ENCODE measurements around the gene PSEN2.

PSEN2 gene

GRCh38 chr1:226877669-226878068 lies 7.3 kb downstream of the PSEN2 start:
- no peaks in the 10 kb centered on the region for H3K27me3 ChIP-seq (ENCODE audit: insufficient read depth, low read length)
- no peak overlapping the region for H2AFZ ChIP-seq (ENCODE audit: low read length)
- peaks cover 18% of the 10 kb centered on the region for H3K4me1 ChIP-seq (ENCODE audit: insufficient read depth, low read length, severe bottlenecking)
- no peaks in the 10 kb centered on the region for H3F3A ChIP-seq (ENCODE audit: insufficient read depth, low read length)
- H4K20me1 ChIP-seq (ENCODE audit: insufficient read depth, low read length), result no peaks in the 10 kb centered on the region
- no peaks in the 10 kb centered on the region for H3K36me3 ChIP-seq (ENCODE audit: insufficient read depth, low read length)
- H3K79me2 ChIP-seq (ENCODE audit: insufficient read depth, low read length), result no peaks in the 10 kb centered on the region
- H3K4me3 ChIP-seq (ENCODE audit: low read depth, low read length, poor library complexity, severe bottlenecking), result no peak overlapping the region
- H3K9ac ChIP-seq (ENCODE audit: low read length), result no peak overlapping the region
- H3K9me2 ChIP-seq (ENCODE audit: low read depth, low read length), result no peaks in the 10 kb centered on the region
- TF ChIP-seq CTCF (IDR thresholded peaks at IDR 0.05; ENCODE audit: low read length) (no peak), EZH2 (IDR thresholded peaks at IDR 0.05; ENCODE audit: borderline replicate concordance, low read length) (no peak)
- no peak overlapping the region for H3K27ac ChIP-seq (ENCODE audit: low read depth, low read length, poor library complexity, severe bottlenecking)
- H3K4me2 ChIP-seq (ENCODE audit: low read length), result no peak overlapping the region
- H3K9me3 ChIP-seq (ENCODE audit: low read length), result no peaks in the 10 kb centered on the region

DNA sequence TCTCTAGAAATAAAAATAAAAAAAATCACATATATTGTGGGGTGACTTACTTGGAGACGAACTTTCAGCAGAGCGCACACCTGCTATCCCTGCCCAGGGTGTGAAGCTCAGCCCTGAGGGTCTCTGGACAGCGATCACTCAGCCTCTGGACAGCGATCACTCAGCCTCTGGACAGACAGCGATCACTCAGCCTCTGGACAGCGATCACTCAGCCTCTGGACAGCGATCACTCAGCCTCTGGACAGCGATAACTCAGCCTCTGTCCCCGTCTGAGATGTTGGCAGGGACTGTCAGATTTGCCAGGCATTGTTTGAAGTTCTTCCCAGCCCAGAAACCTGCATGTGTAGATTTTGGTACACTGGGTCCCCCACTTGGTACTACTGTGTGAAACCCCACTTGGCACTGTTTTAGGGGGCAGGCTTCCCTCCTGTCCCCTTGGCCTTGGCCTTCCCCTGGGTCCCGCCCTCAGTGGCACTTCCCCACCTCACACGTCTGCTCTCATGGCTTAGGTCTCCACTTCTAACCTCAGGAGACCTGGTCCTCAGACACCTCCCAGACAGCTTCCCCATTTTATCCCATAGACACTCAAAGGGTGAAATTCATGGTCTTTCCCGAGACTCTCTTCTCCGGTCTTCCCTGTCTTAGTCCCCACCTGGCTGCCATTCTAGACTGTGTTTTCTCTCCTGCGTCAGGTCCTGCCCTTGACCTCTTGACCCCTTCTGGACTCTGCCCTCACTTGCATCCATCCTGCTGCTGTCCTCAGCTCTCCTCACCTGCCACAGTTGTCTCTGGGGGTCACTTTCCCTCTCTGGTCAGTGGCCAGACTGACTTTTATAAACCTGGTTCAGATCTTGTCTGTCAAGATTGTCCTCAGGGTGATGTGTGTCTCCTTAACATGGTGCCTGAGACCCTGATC lies 10.2 kb downstream of the PSEN2 start:
- Histone ChIP-seq H3K4me3 (ENCODE audit: low read depth, low read length, poor library complexity, severe bottlenecking) (no peak overlapping the region), H3K36me3 (ENCODE audit: insufficient read depth, low read length) (no peaks in the 10 kb centered on the region), H2AFZ (ENCODE audit: low read length) (no peak overlapping the region), H3K4me2 (ENCODE audit: low read length) (no peak overlapping the region), H3F3A (ENCODE audit: insufficient read depth, low read length) (no peaks in the 10 kb centered on the region), H3K9me2 (ENCODE audit: low read depth, low read length) (no peaks in the 10 kb centered on the region), H3K27ac (ENCODE audit: low read depth, low read length, poor library complexity, severe bottlenecking) (no peak overlapping the region), H3K79me2 (ENCODE audit: insufficient read depth, low read length) (no peaks in the 10 kb centered on the region), H3K4me1 (ENCODE audit: insufficient read depth, low read length, severe bottlenecking) (peaks cover 35% of the 10 kb centered on the region), H3K27me3 (ENCODE audit: insufficient read depth, low read length) (no peaks in the 10 kb centered on the region), H3K9me3 (ENCODE audit: low read length) (no peaks in the 10 kb centered on the region), H3K9ac (ENCODE audit: low read length) (no peak overlapping the region), H4K20me1 (ENCODE audit: insufficient read depth, low read length) (no peaks in the 10 kb centered on the region)
- TF ChIP-seq CTCF (IDR thresholded peaks at IDR 0.05; ENCODE audit: low read length) (no peak), EZH2 (IDR thresholded peaks at IDR 0.05; ENCODE audit: borderline replicate concordance, low read length) (no peak)

DNA sequence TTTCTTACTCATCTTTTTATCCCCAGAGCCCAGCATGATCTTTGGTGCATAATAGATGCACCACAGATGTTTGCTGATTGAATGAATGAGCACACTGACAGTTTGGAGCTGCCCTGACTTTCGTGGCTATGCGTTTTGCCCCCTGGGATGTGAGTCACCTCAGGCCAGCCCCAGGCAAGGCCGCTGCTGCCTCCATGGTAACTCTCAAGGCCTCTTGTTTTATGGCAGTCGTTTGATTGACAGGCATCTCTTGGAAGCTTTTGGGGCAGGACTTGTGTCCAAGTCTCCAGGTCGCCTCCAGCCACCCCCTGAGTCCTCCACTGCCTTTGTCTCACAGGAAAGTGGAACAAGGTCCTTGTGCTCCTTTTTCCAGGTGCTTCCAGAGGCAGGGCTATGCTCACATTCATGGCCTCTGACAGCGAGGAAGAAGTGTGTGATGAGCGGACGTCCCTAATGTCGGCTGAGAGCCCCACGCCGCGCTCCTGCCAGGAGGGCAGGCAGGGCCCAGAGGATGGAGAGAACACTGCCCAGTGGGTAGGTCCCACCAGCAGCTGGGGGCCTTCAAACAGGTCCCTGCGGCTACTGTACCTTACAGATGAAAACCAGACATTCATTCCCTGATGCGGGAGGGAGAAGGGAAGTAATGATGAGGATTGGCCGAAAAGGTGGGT lies 11.2 kb downstream of the PSEN2 start:
- H2AFZ ChIP-seq (ENCODE audit: low read length), result no peak overlapping the region
- H3K36me3 ChIP-seq (ENCODE audit: insufficient read depth, low read length), result no peaks in the 10 kb centered on the region
- no peaks in the 10 kb centered on the region for H3K9me3 ChIP-seq (ENCODE audit: low read length)
- H3K4me2 ChIP-seq (ENCODE audit: low read length), result peak overlapping the region; percentile 51; the same call in 1 of the 2 replicates
- no peak overlapping the region for H3K9ac ChIP-seq (ENCODE audit: low read length)
- H4K20me1 ChIP-seq (ENCODE audit: insufficient read depth, low read length), result no peaks in the 10 kb centered on the region
- H3K4me1 ChIP-seq (ENCODE audit: insufficient read depth, low read length, severe bottlenecking), result peaks cover 28% of the 10 kb centered on the region
- H3K27me3 ChIP-seq (ENCODE audit: insufficient read depth, low read length), result no peaks in the 10 kb centered on the region
- no peaks in the 10 kb centered on the region for H3K9me2 ChIP-seq (ENCODE audit: low read depth, low read length)
- H3K4me3 ChIP-seq (ENCODE audit: low read depth, low read length, poor library complexity, severe bottlenecking), result no peak overlapping the region
- peak overlapping the region; percentile 79 for H3K27ac ChIP-seq (ENCODE audit: low read depth, low read length, poor library complexity, severe bottlenecking)
- TF ChIP-seq EZH2 (IDR thresholded peaks at IDR 0.05; ENCODE audit: borderline replicate concordance, low read length), result no peak
- no peak for TF ChIP-seq CTCF (IDR thresholded peaks at IDR 0.05; ENCODE audit: low read length)
- H3K79me2 ChIP-seq (ENCODE audit: insufficient read depth, low read length), result no peaks in the 10 kb centered on the region
- no peaks in the 10 kb centered on the region for H3F3A ChIP-seq (ENCODE audit: insufficient read depth, low read length)
